ENCODE data around the gene HOXB6. TPM values are rescaled to one million over a fixed set of nuclear protein-coding genes. Genes with fewer than 3 reads are reported as not detected.

Gene HOXB6
- total RNA-seq, 4 donors from 2014 or later, result 0.27 to 4.6 (median 0.45) TPM

GRCh38 chr17:48594538-48595277, 10.1 kb downstream of the HOXB6 start:
- DNase-seq (ENCODE audit: low spot score in 2 of 2), result no peak
- 82 to 83% methylated on average over 25 of the region's 25 CpGs for WGBS, 2 donors
- TF ChIP-seq, protein P1, sequence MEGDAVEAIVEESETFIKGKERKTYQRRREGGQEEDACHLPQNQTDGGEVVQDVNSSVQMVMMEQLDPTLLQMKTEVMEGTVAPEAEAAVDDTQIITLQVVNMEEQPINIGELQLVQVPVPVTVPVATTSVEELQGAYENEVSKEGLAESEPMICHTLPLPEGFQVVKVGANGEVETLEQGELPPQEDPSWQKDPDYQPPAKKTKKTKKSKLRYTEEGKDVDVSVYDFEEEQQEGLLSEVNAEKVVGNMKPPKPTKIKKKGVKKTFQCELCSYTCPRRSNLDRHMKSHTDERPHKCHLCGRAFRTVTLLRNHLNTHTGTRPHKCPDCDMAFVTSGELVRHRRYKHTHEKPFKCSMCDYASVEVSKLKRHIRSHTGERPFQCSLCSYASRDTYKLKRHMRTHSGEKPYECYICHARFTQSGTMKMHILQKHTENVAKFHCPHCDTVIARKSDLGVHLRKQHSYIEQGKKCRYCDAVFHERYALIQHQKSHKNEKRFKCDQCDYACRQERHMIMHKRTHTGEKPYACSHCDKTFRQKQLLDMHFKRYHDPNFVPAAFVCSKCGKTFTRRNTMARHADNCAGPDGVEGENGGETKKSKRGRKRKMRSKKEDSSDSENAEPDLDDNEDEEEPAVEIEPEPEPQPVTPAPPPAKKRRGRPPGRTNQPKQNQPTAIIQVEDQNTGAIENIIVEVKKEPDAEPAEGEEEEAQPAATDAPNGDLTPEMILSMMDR (IDR thresholded peaks at IDR 0.05), result no peak
- no peak for TF ChIP-seq POLR2A (IDR thresholded peaks at IDR 0.05)
- intact Hi-C loops (cut with DNase I; ENCODE audit: low total_unique reads), result loop anchor here (5.0 kb wide), 2 partner anchors 102 to 257 kb away; no protein-coding TSS in a partner anchor
- no peak overlapping the region for H3K4me3 ChIP-seq (ENCODE audit: low read depth, poor library complexity, severe bottlenecking)

GRCh38 chr17:48593840-48594537, 10.8 kb downstream of the HOXB6 start:
- H3K4me3 ChIP-seq (ENCODE audit: low read depth, poor library complexity, severe bottlenecking), result no peak overlapping the region
- WGBS, 2 donors, result 16 to 19% methylated on average over 37 of the region's 37 CpGs
- intact Hi-C loops (cut with DNase I; ENCODE audit: low total_unique reads), result loop anchor here (5.0 kb wide), 2 partner anchors 102 to 257 kb away; no protein-coding TSS in a partner anchor
- peak; percentile 71 to 96 for DNase-seq (ENCODE audit: low spot score in 2 of 2)
- no peak for TF ChIP-seq POLR2A (IDR thresholded peaks at IDR 0.05)
- TF ChIP-seq, protein P1 (IDR thresholded peaks at IDR 0.05), result peak in 1 of 3 donors; percentile 92

GRCh38 chr17:48593126-48593829, 11.5 kb downstream of the HOXB6 start, which contains the start of gene HOXB5:
Gene HOXB5, minus strand, starts transcription at chr17:48593779. Its CDS starts 97 bp downstream, at chr17:48593682.
- WGBS, 2 donors, result 16 to 18% methylated on average over 49 of the region's 50 CpGs
- TF ChIP-seq, protein P1 (IDR thresholded peaks at IDR 0.05), result no peak
- TF ChIP-seq POLR2A (IDR thresholded peaks at IDR 0.05), result no peak
- H3K4me3 ChIP-seq (ENCODE audit: low read depth, poor library complexity, severe bottlenecking), result no peak within 1 kb of the TSS
- DNase-seq (ENCODE audit: low spot score in 2 of 2), result peak in 1 of 2 donors; percentile 91
- intact Hi-C loops (cut with DNase I; ENCODE audit: low total_unique reads), result loop anchor here (5.0 kb wide), 2 partner anchors 101 to 256 kb away; no protein-coding TSS in a partner anchor

DNA sequence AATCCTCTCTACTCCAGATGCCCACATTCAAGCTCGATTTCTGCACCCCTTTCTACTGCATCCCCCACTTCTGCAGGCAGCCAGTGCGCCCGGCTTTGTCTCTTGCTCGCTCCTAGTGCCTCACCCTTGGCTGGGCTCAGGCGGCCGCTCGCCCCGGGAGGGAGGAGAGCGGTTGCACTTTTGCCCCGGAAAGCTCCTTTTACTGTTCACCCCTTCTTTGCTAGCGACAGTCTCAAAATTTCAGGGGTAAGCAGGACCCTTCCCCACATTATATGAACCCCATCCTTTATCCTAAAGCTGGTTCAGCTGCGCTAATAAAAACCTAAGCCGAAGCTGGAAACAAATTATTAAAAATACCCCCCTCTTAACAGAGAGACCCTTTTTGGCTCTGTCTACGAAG, 12.2 kb downstream of the HOXB6 start:
- TF ChIP-seq POLR2A (IDR thresholded peaks at IDR 0.05), result no peak
- TF ChIP-seq, protein P1 (IDR thresholded peaks at IDR 0.05), result no peak
- intact Hi-C loops (cut with DNase I; ENCODE audit: low total_unique reads), result loop anchor here (5.0 kb wide), 2 partner anchors 100 to 255 kb away; no protein-coding TSS in a partner anchor

DNA sequence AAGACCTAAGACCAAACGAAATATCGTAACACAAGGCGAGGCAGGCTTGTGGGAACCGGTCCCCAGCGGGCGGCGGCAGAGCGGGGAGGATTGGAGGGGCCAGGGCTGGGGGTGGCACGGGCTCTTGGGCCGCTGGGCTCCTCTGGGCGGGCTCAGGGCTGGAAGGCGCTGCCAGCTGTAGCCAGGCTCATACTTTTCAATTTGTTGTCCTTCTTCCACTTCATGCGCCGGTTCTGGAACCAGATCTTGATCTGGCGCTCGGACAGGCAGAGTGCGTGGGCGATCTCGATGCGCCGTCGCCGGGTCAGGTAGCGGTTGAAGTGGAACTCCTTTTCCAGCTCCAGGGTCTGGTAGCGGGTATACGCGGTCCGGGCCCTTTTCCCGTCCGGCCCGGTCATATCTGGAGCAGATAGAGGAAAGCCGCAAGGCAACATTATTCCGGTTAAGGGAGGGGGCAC, 12.7 kb downstream of the HOXB6 start:
- intact Hi-C loops (cut with DNase I; ENCODE audit: low total_unique reads), result loop anchor here (5.0 kb wide), 2 partner anchors 100 to 255 kb away; no protein-coding TSS in a partner anchor
- no peak overlapping the region for H3K4me3 ChIP-seq (ENCODE audit: low read depth, poor library complexity, severe bottlenecking)
- DNase-seq (ENCODE audit: low spot score in 2 of 2), result no peak
- 68 to 76% methylated on average over 33 of the region's 33 CpGs for WGBS, 2 donors
- no peak for TF ChIP-seq POLR2A (IDR thresholded peaks at IDR 0.05)
- TF ChIP-seq, protein P1 (IDR thresholded peaks at IDR 0.05), result no peak

More for the DNA sequence above, 12.2 kb downstream of the HOXB6 start:
- no peak for DNase-seq (ENCODE audit: low spot score in 2 of 2)
- WGBS, 2 donors, result 53 to 54% methylated on average over 14 of the region's 14 CpGs
- no peak overlapping the region for H3K4me3 ChIP-seq (ENCODE audit: low read depth, poor library complexity, severe bottlenecking)

All from lower leg skin (tissue), 4 donors.